Testis (tissue), 2 donors: ENCODE results near the gene POLD4.

Experiments used
- POLR2A ChIP-seq: fragments of 450-650 bp; IDR thresholded peaks from one replicate; pipeline ENCODE4 v1.6.1; 2017; ENCODE audit warnings: antibody characterized with exemption, mild to moderate bottlenecking, moderate library complexity
- TF ChIP-seq, protein P1 (sequence below), 3 experiments: fragments of 450-650 bp in 2 of 3; fragments of 200-600 bp in 1 of 3; sonication (generic) in 1 of 3; IDR thresholded peaks; one replicate each; pipeline ENCODE4 v1.5.1; 2016 to 2019; ENCODE audit warnings: antibody characterized with exemption in 3 of 3, mild to moderate bottlenecking in 2 of 3, moderate library complexity in 1 of 3

DNA sequence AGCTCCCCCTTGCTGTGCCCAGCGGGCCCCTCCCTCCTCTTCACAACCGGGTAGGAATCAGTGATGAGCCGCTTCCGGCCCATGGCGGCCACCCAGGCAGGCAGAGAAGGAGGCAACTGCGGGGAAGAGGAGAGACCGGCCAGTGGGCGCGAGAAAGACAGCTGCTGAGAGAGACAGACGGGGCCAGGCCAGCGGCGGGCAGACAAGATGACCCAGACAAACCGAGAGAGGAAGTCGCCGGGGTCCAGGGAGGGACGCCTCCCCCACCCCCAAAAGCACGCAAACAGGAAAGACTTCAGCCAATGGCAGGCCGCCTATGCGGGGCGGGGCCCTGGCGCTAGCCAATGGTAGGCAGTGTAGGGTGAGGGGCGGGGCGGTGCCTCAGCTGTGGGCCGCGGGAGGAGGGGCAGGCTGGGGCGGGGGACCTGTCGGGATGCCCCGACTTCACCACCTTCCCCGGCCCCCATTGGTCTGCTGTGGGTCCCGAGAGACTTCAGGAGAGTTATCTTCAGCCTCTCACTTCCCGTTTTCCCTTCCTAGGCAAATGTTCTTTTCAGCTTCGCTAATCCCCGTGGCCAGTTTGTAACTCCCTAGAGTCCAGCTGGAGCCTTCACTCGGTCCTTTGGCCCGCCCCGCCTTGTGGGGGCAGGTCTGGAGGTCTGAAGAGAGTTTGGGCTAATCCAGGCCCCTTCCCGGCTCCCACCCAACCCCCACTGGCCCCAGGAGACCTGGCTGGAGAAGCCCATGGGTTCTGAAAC is at the start of gene POLD4:
- TF ChIP-seq, protein P1, sequence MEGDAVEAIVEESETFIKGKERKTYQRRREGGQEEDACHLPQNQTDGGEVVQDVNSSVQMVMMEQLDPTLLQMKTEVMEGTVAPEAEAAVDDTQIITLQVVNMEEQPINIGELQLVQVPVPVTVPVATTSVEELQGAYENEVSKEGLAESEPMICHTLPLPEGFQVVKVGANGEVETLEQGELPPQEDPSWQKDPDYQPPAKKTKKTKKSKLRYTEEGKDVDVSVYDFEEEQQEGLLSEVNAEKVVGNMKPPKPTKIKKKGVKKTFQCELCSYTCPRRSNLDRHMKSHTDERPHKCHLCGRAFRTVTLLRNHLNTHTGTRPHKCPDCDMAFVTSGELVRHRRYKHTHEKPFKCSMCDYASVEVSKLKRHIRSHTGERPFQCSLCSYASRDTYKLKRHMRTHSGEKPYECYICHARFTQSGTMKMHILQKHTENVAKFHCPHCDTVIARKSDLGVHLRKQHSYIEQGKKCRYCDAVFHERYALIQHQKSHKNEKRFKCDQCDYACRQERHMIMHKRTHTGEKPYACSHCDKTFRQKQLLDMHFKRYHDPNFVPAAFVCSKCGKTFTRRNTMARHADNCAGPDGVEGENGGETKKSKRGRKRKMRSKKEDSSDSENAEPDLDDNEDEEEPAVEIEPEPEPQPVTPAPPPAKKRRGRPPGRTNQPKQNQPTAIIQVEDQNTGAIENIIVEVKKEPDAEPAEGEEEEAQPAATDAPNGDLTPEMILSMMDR (IDR thresholded peaks at IDR 0.05): no peak
- peak; percentile 52 for TF ChIP-seq POLR2A
